IMR-90 (cell line): ENCODE data around the gene SPAST. TPM values are rescaled to one million over a fixed set of nuclear protein-coding genes. Genes with fewer than 3 reads are reported as not detected.
A peak's percentile ranks its signal among the peaks of the same experiment; 100 is the strongest.

Experiments used
- ATAC-seq: fragments of 200-7000 bp; cut with Tn5 transposase; 2 replicates; pipeline ENCODE4 v1.9.1; 2020; ENCODE audit warnings: low read depth, mild to moderate bottlenecking, moderate library complexity
- BruUV-seq: library from RNA; stranded (reverse); fragments of 400-500 nt; replicated peaks from 2 replicates; lab custom pipeline; 2021; lab: Mats Ljungman, UMichigan
- CTCF ChIA-PET: fragments of 300-600 bp; formaldehyde crosslinking; extraction: SDS; loops from one replicate; lab custom pipeline; 2021; ENCODE audit warnings: antibody characterized with exemption; lab: Yijun Ruan, JAX
- POLR2A ChIA-PET: fragments of 300-600 bp; sonication (Branson Sonifier 250); formaldehyde crosslinking; loops from one replicate; lab custom pipeline; 2022; ENCODE audit warnings: antibody characterized with exemption; ENCODE audit not compliant: unreplicated experiment; lab: Charles Lee
- DNase-seq: peaks from one replicate; pipeline ENCODE4 v3.0.0; 2013
- H2AFZ ChIP-seq: replicated peaks from 2 replicates; pipeline ENCODE3; 2013; ENCODE audit warnings: low read length, mild to moderate bottlenecking; ENCODE audit not compliant: poor library complexity
- H2AK5ac ChIP-seq: 2 replicates; pipeline ENCODE4 v1.6.1; 2013; ENCODE audit warnings: low read depth, low read length, inconsistent platforms
- H2AK9ac ChIP-seq: replicated peaks from 2 replicates; pipeline ENCODE3; 2013; ENCODE audit warnings: mild to moderate bottlenecking, low read depth, low read length, moderate library complexity; ENCODE audit not compliant: poor library complexity
- H2BK120ac ChIP-seq: 2 replicates; pipeline ENCODE4 v1.6.1; 2013; ENCODE audit warnings: low read depth, low read length, inconsistent platforms
- H2BK15ac ChIP-seq: 3 replicates; pipeline ENCODE4 v1.6.1; 2013; ENCODE audit warnings: low read depth, low read length, inconsistent platforms
- H2BK20ac ChIP-seq: 2 replicates; pipeline ENCODE4 v1.6.1; 2013; ENCODE audit warnings: low read depth, mild to moderate bottlenecking, inconsistent platforms, low read length, moderate library complexity
- H2BK5ac ChIP-seq: 2 replicates; pipeline ENCODE4 v1.6.1; 2013; ENCODE audit warnings: mild to moderate bottlenecking, low read depth, low read length, inconsistent platforms; ENCODE audit not compliant: poor library complexity, severe bottlenecking
- H3K14ac ChIP-seq: replicated peaks from 2 replicates; pipeline ENCODE4 v1.6.1; 2013; ENCODE audit warnings: low read depth, low read length, inconsistent platforms
- H3K18ac ChIP-seq: 2 replicates; pipeline ENCODE4 v1.6.1; 2013; ENCODE audit warnings: low read depth, low read length, control low read depth
- H3K23ac ChIP-seq: 2 replicates; pipeline ENCODE4 v1.6.1; 2013; ENCODE audit warnings: low read depth, low read length, inconsistent platforms
- H3K27ac ChIP-seq: 2 replicates; pipeline ENCODE4 v1.5.1; 2013; ENCODE audit warnings: mild to moderate bottlenecking, control low read depth, low read length; ENCODE audit not compliant: insufficient read depth
- H3K27me3 ChIP-seq: 2 replicates; pipeline ENCODE4 v1.6.1; 2013; ENCODE audit warnings: low read length; ENCODE audit not compliant: control insufficient read depth, insufficient read depth
- H3K36me3 ChIP-seq: 2 replicates; pipeline ENCODE4 v1.6.1; 2013; ENCODE audit warnings: low read length, mixed read lengths; ENCODE audit not compliant: control insufficient read depth, insufficient read depth
- H3K4ac ChIP-seq: 2 replicates; pipeline ENCODE4 v1.6.1; 2013; ENCODE audit warnings: low read depth, low read length, inconsistent platforms
- H3K4me1 ChIP-seq: 2 replicates; pipeline ENCODE4 v1.6.1; 2013; ENCODE audit warnings: low read length, mixed read lengths; ENCODE audit not compliant: control insufficient read depth, insufficient read depth
- H3K4me2 ChIP-seq: 2 replicates; pipeline ENCODE4 v1.6.1; 2013; ENCODE audit warnings: low read depth, mild to moderate bottlenecking, control low read depth, low read length, moderate library complexity
- H3K4me3 ChIP-seq: 2 replicates; pipeline ENCODE4 v1.5.1; 2013; ENCODE audit warnings: low read depth, mild to moderate bottlenecking, control low read depth, low read length, moderate library complexity; ENCODE audit not compliant: insufficient read depth
- H3K56ac ChIP-seq: 2 replicates; pipeline ENCODE4 v1.6.1; 2013; ENCODE audit warnings: low read length, inconsistent platforms; ENCODE audit not compliant: insufficient read depth; ENCODE audit errors: extremely low read depth
- H3K79me1 ChIP-seq, 2 experiments: 2 replicates each; pipeline ENCODE4 v1.6.1; 2013; ENCODE audit warnings: low read length in 2 of 2, inconsistent platforms in 1 of 2, low read depth in 1 of 2
- H3K9ac ChIP-seq: 2 replicates; pipeline ENCODE4 v1.6.1; 2013; ENCODE audit warnings: low read depth, low read length, control low read depth
- H3K9me1 ChIP-seq: 2 replicates; pipeline ENCODE4 v1.6.1; 2013; ENCODE audit warnings: low read length, inconsistent platforms; ENCODE audit not compliant: insufficient read depth
- H3K9me3 ChIP-seq: 2 replicates; pipeline ENCODE4 v1.6.1; 2013; ENCODE audit warnings: low read length; ENCODE audit not compliant: control insufficient read depth, insufficient read depth
- H4K20me1 ChIP-seq: 2 replicates; pipeline ENCODE4 v1.6.1; 2013; ENCODE audit warnings: low read length, inconsistent platforms; ENCODE audit not compliant: insufficient read depth
- H4K5ac ChIP-seq: 2 replicates; pipeline ENCODE4 v1.6.1; 2013; ENCODE audit warnings: mild to moderate bottlenecking, low read depth, low read length, control low read depth
- H4K8ac ChIP-seq, 2 experiments: 2 replicates each; pipeline ENCODE4 v1.6.1; 2013; ENCODE audit warnings: low read depth in 2 of 2, low read length in 2 of 2, control low read depth in 1 of 2, inconsistent platforms in 1 of 2
- H4K91ac ChIP-seq: 2 replicates; pipeline ENCODE4 v1.6.1; 2013; ENCODE audit warnings: low read depth, low read length, inconsistent platforms; ENCODE audit not compliant: insufficient read depth
- CHD1 ChIP-seq: IDR thresholded peaks from 2 replicates; pipeline ENCODE4 v1.6.1; 2012; ENCODE audit warnings: low read depth, low read length, improper control_type of control experiment
- FOS ChIP-seq: fragments of 150-350 bp; IDR thresholded peaks from 2 replicates; pipeline ENCODE4 v1.6.1; 2016; ENCODE audit warnings: low read depth, low read length
- MAFK ChIP-seq: IDR thresholded peaks from 2 replicates; pipeline ENCODE4 v1.6.1; 2012; ENCODE audit warnings: low read depth, low read length, improper control_type of control experiment
- MXI1 ChIP-seq: IDR thresholded peaks from 2 replicates; pipeline ENCODE4 v1.6.1; 2012; ENCODE audit warnings: low read depth, mild to moderate bottlenecking, low read length, moderate library complexity, borderline replicate concordance
- RFX5 ChIP-seq: IDR thresholded peaks from 2 replicates; pipeline ENCODE4 v1.8.0; 2012; ENCODE audit warnings: low read depth, mild to moderate bottlenecking, low read length, moderate library complexity
- WGBS, 2 experiments: methylation state at CpG; one replicate each; pipeline versions ENCODE4 v1.1.5 to v1.1.7; 2013; ENCODE audit warnings: missing lambda C conversion rate in 2 of 2; ENCODE audit not compliant: insufficient read length in 1 of 2; ENCODE audit errors: extremely low coverage in 2 of 2; 5-methylcytosine and 5-hydroxymethylcytosine counted together
- dilution Hi-C: fragments of 300-500 bp; cut with HindIII; formaldehyde crosslinking; loops from one replicate; pipeline ENCODE4 v1.14.3; 2018; ENCODE audit warnings: low sequenced_read_pairs; ENCODE audit not compliant: unreplicated experiment
- in situ Hi-C: fragments of 300-500 bp; cut with MboI; formaldehyde crosslinking; loops from 3 replicates; pipeline ENCODE4 v1.14.3; 2019; ENCODE audit warnings: low sequenced_read_pairs, inconsistent platforms, mixed read lengths
- intact Hi-C: fragments of 100-400 bp; cut with micrococcal nuclease; formaldehyde crosslinking; loops from 2 replicates; pipeline ENCODE4 v1.10.0; 2022
- polyA plus RNA-seq, 3 experiments: library from polyadenylated mRNA; depleted of rRNA; stranded (reverse); fragments of >200 nt; gene quantifications; 2 replicates each; pipeline ENCODE4 v1.2.3, GENCODE V29; 2012; ENCODE audit warnings: low replicate concordance in 1 of 3
- total RNA-seq: library from RNA; depleted of rRNA; stranded (reverse); fragments of >200 nt; gene quantifications from 2 replicates; pipeline ENCODE4 v1.2.3, GENCODE V29; 2012

SPAST gene
- total and polyA plus RNA-seq, 2 of the 4 experiments (the other 2 are of a cell fraction), result 5.3 to 14.5 TPM

GRCh38 chr2:32166115-32166574 lies 102.8 kb downstream of the SPAST start:
- peak overlapping the region; percentile 88 for H3K9ac ChIP-seq
- peak overlapping the region; percentile 70; the same call in 1 of the 2 replicates for H3K23ac ChIP-seq
- no peak overlapping the region for H2AK5ac ChIP-seq
- WGBS, 2 experiments, result no CpG with 5 or more reads among the region's 11 CpGs
- H3K9me3 ChIP-seq, result no peaks in the 10 kb centered on the region
- in situ Hi-C loops, result no loop called here
- DNase-seq (no peak), ATAC-seq (no peak)
- H2BK5ac ChIP-seq, result peak overlapping the region; percentile 60
- peak overlapping the region; percentile 68 for H3K4ac ChIP-seq
- H4K5ac ChIP-seq, result peak overlapping the region; percentile 76
- peak overlapping the region; percentile 80 for H3K14ac ChIP-seq
- no peaks in the 10 kb centered on the region for H3K27me3 ChIP-seq
- no peaks in the 10 kb centered on the region for H3K36me3 ChIP-seq
- peak overlapping the region; percentile 94 for H3K4me2 ChIP-seq
- H4K91ac ChIP-seq, result peak overlapping the region; percentile 58
- H4K8ac ChIP-seq, result peak overlapping the region; percentile 45 to 92
- no peak overlapping the region for H2BK120ac ChIP-seq
- peak overlapping the region; percentile 86 for H3K56ac ChIP-seq
- POLR2A ChIA-PET, result interaction anchor here (0.6 to 1.3 kb wide), 3 partner anchors 21 to 130 kb away, joined by 3 to 9 read pairs (median 4); no protein-coding TSS in a partner anchor
- intact Hi-C loops, result no loop called here
- peak overlapping the region; percentile 91 for H3K4me3 ChIP-seq
- peak overlapping the region; percentile 78 for H3K27ac ChIP-seq
- H3K4me1 ChIP-seq, result no peaks in the 10 kb centered on the region
- dilution Hi-C loops, result no loop called here
- TF ChIP-seq MAFK (no peak), RFX5 (no peak), FOS (no peak), MXI1 (no peak), CHD1 (no peak)
- CTCF ChIA-PET, result no interaction called here
- H2BK20ac ChIP-seq, result no peak overlapping the region
- peak overlapping the region; percentile 90 for H2AFZ ChIP-seq
- H2BK15ac ChIP-seq, result no peak overlapping the region
- no peak overlapping the region for H3K18ac ChIP-seq
- BruUV-seq, result no TSS peak
- H2AK9ac ChIP-seq, result peak overlapping the region; percentile 50
- no peaks in the 10 kb centered on the region for H3K9me1 ChIP-seq
- no peaks in the 10 kb centered on the region for H4K20me1 ChIP-seq
- H3K79me1 ChIP-seq, result peaks cover 16 to 34% of the 10 kb centered on the region in 2 experiments
